A673 (cell line): Measurements from ENCODE around the gene MAP3K7. TPM values are rescaled to one million over a fixed set of nuclear protein-coding genes. Genes with fewer than 3 reads are reported as not detected.
A peak's percentile ranks its signal among the peaks of the same experiment; 100 is the strongest.

ENCODE experiments used
- BruUV-seq: library from RNA; stranded (reverse); fragments of 400-500 nt; replicated peaks from 2 replicates; lab custom pipeline; 2021; lab: Mats Ljungman, UMichigan
- CTCF ChIA-PET: fragments of 300-600 bp; sonication (Branson Sonifier 250); formaldehyde crosslinking; loops from one replicate; lab custom pipeline; 2022; ENCODE audit warnings: antibody characterized with exemption; lab: Charles Lee
- POLR2A ChIA-PET: fragments of 300-600 bp; sonication (Branson Sonifier 250); formaldehyde crosslinking; loops from one replicate; lab custom pipeline; 2022; ENCODE audit warnings: antibody characterized with exemption; ENCODE audit not compliant: low non-redundant PET; lab: Charles Lee
- DNase-seq: peaks from one replicate; pipeline ENCODE4 v3.0.0-alpha.2; 2015; ENCODE audit warnings: low spot score
- H3K27ac ChIP-seq: fragments of 200-600 bp; sonication (generic); 2 replicates; pipeline ENCODE4 v1.5.1; 2016; ENCODE audit warnings: mixed run types, low read depth, mild to moderate bottlenecking, mixed read lengths, antibody characterized with exemption, low read length; ENCODE audit not compliant: poor library complexity, severe bottlenecking
- H3K27me3 ChIP-seq: fragments of 200-600 bp; sonication (generic); replicated peaks from 2 replicates; pipeline ENCODE4 v1.6.1; 2017; ENCODE audit warnings: mixed run types, low read depth, mild to moderate bottlenecking, mixed read lengths, antibody characterized with exemption, low read length; ENCODE audit not compliant: insufficient read depth, poor library complexity
- H3K36me3 ChIP-seq: fragments of 200-600 bp; sonication (generic); 2 replicates; pipeline ENCODE4 v1.6.1; 2016; ENCODE audit warnings: mixed run types, mild to moderate bottlenecking, mixed read lengths, antibody characterized with exemption, low read length; ENCODE audit not compliant: insufficient read depth, poor library complexity, severe bottlenecking
- H3K4me1 ChIP-seq: fragments of 200-600 bp; sonication (generic); 2 replicates; pipeline ENCODE4 v1.6.1; 2017; ENCODE audit warnings: mixed run types, mild to moderate bottlenecking, mixed read lengths, antibody characterized with exemption, low read length; ENCODE audit not compliant: insufficient read depth, poor library complexity, severe bottlenecking
- H3K4me3 ChIP-seq: fragments of 200-600 bp; sonication (generic); 2 replicates; pipeline ENCODE4 v1.5.1; 2016; ENCODE audit warnings: low read depth, mixed run types, mild to moderate bottlenecking, mixed read lengths, low read length; ENCODE audit not compliant: poor library complexity, severe bottlenecking
- H3K9me3 ChIP-seq: fragments of 200-600 bp; sonication (generic); 2 replicates; pipeline ENCODE4 v1.6.1; 2016; ENCODE audit warnings: mixed run types, low read depth, mild to moderate bottlenecking, mixed read lengths, antibody characterized with exemption, low read length; ENCODE audit not compliant: poor library complexity, severe bottlenecking
- CTCF ChIP-seq: fragments of 300-800, 200-600 bp; sonication (generic); conservative IDR thresholded peaks from 2 replicates; pipeline ENCODE4 v1.5.1; 2017; ENCODE audit warnings: low read depth, mild to moderate bottlenecking, antibody characterized with exemption, low read length, moderate library complexity, mixed read lengths
- EZH2 ChIP-seq: fragments of 200-600 bp; sonication (generic); IDR thresholded peaks from 2 replicates; pipeline ENCODE4 v1.6.1; 2017; ENCODE audit warnings: borderline replicate concordance, low read depth, mild to moderate bottlenecking, mixed read lengths, antibody characterized with exemption, low read length; ENCODE audit not compliant: poor library complexity, severe bottlenecking
- intact Hi-C: fragments of 100-400 bp; cut with micrococcal nuclease; formaldehyde crosslinking; loops from one replicate; pipeline ENCODE4 v1.10.0; 2022; ENCODE audit not compliant: unreplicated experiment
- total RNA-seq: library from RNA; stranded (reverse); gene quantifications from 2 replicates; pipeline ENCODE4 v1.2.3, GENCODE V29; 2021

Gene MAP3K7
- total RNA-seq, 1 experiment from 2014 or later, result 35.6 TPM

GRCh38 chr6:90583179-90583835 lies 3.6 kb downstream of the MAP3K7 start:
- intact Hi-C loops, result no loop called here
- H3K4me3 ChIP-seq, result no peak overlapping the region
- no peaks in the 10 kb centered on the region for H3K9me3 ChIP-seq
- POLR2A ChIA-PET, result no interaction called here
- no peak overlapping the region for H3K27ac ChIP-seq
- H3K4me1 ChIP-seq, result peaks cover 35% of the 10 kb centered on the region
- no peak for DNase-seq
- TF ChIP-seq EZH2, result no peak
- TF ChIP-seq CTCF, result no peak
- CTCF ChIA-PET, result no interaction called here
- no peaks in the 10 kb centered on the region for H3K36me3 ChIP-seq
- no TSS peak for BruUV-seq
- no peaks in the 10 kb centered on the region for H3K27me3 ChIP-seq

GRCh38 chr6:90581146-90581545 lies 5.7 kb downstream of the MAP3K7 start:
- intact Hi-C loops, result no loop called here
- no peaks in the 10 kb centered on the region for H3K36me3 ChIP-seq
- H3K27ac ChIP-seq, result no peak overlapping the region
- BruUV-seq, result no TSS peak
- DNase-seq, result peak; percentile 32
- CTCF ChIA-PET, result no interaction called here
- H3K9me3 ChIP-seq, result no peaks in the 10 kb centered on the region
- no peak overlapping the region for H3K4me3 ChIP-seq
- POLR2A ChIA-PET, result no interaction called here
- H3K4me1 ChIP-seq, result peaks cover 30% of the 10 kb centered on the region
- H3K27me3 ChIP-seq, result no peaks in the 10 kb centered on the region
- no peak for TF ChIP-seq EZH2

GRCh38 chr6:90578894-90579549 lies 7.8 kb downstream of the MAP3K7 start:
- no TSS peak for BruUV-seq
- Histone ChIP-seq H3K36me3 (no peaks in the 10 kb centered on the region), H3K4me3 (no peak overlapping the region), H3K27me3 (no peaks in the 10 kb centered on the region), H3K4me1 (peaks cover 13% of the 10 kb centered on the region), H3K27ac (no peak overlapping the region), H3K9me3 (no peaks in the 10 kb centered on the region)
- DNase-seq, result no peak
- CTCF ChIA-PET, result no interaction called here
- intact Hi-C loops, result loop anchor here (10.0 kb wide), 1 partner anchor 184 kb away; no protein-coding TSS in a partner anchor
- no peak for TF ChIP-seq CTCF
- TF ChIP-seq EZH2, result no peak
- POLR2A ChIA-PET, result interaction anchor here (0.6 kb wide), 1 partner anchor 367 kb away, joined by 7 read pairs; no protein-coding TSS in a partner anchor
